ENCODE measurements around the gene TBX19.

The TBX19 gene

DNA sequence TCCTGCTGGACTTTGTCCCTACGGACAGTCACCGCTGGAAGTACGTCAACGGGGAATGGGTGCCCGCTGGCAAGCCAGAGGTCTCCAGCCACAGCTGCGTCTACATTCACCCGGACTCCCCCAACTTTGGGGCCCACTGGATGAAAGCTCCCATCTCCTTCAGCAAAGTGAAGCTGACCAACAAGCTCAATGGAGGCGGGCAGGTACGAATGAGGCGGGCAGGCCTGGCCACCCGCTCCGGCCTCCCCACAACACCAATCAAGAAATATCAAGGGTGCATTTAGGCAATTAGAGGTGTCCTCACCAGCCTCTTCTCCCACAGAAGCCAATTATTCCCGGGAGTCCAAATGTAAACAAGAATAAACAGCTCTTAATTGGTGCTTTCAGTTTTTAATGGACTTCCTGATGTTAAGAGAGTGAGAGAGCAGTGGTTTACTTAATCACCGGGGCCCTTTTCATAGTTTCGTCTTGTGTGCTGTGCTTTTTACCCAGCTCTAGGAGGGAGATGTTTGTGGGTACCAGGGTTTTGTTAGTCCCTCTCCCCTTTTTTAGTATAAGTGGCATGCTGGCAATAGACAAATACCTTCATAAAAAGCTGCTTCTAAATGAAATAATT is 10.7 kb downstream of the TBX19 start:
- no peak overlapping the region for H3K27ac Mint-ChIP-seq
- H3K27me3 Mint-ChIP-seq: no peaks in the 10 kb centered on the region
- H3K4me1 Mint-ChIP-seq: peaks cover 12% of the 10 kb centered on the region
- no peaks in the 10 kb centered on the region for H3K36me3 Mint-ChIP-seq
- DNase-seq: no peak
- no peaks in the 10 kb centered on the region for H3K9me3 Mint-ChIP-seq
- no peak overlapping the region for H3K4me3 Mint-ChIP-seq
- CTCF ChIA-PET: interaction anchor here (1.2 kb wide), 1 partner anchor 20 kb away, joined by 3 read pairs; no protein-coding TSS in a partner anchor

- Mint-ChIP-seq H3K4me1 (no peaks in the 10 kb centered on the region), H3K27ac (no peak overlapping the region), H3K27me3 (no peaks in the 10 kb centered on the region), H3K4me3 (no peak overlapping the region), H3K36me3 (no peaks in the 10 kb centered on the region), H3K9me3 (no peaks in the 10 kb centered on the region)
- no peak for DNase-seq
- CTCF ChIA-PET: no interaction called here
Observed at GRCh38 chr1:168293356-168293755, 12.7 kb downstream of the TBX19 start.

- no peak overlapping the region for H3K27ac Mint-ChIP-seq
- H3K4me3 Mint-ChIP-seq: no peak overlapping the region
- CTCF ChIA-PET: no interaction called here
- H3K27me3 Mint-ChIP-seq: no peaks in the 10 kb centered on the region
- DNase-seq: no peak
- H3K4me1 Mint-ChIP-seq: no peaks in the 10 kb centered on the region
- H3K9me3 Mint-ChIP-seq: no peaks in the 10 kb centered on the region
- H3K36me3 Mint-ChIP-seq: no peaks in the 10 kb centered on the region
Observed at GRCh38 chr1:168295411-168296114, 14.9 kb downstream of the TBX19 start.

DNA sequence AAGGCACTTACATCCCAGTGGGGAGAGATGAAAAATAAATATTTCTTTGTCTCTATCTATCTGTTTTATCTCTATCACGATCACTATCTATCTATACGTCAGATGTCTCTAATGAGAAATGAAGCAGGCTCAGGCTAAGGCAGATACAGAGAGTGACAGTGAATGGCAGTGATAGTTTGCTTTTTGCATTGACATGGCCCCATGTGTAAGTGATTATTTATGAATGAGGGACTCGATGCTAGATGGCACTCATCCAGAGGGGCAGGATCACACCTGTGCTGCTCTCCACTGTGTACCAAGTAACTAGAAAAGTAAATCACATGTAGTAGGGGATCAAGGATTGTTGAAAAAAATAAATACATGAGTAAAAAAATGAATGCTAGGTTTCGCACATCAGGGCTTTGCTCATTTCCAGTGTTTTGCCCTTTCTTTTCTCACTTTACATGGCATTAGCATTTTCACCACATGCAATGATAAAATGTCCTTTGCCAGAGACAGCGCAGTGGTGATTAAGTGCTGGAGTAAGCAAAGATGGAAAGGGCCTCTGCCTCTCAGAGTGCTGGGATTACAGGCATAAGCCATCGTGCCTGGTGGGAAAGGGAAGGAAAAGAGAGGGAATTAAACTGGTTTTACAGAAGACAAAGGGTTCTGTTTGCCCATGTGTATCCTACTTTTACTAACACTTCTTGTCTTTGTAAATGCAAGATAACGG is 16.5 kb downstream of the TBX19 start:
- Mint-ChIP-seq H3K4me1 (no peaks in the 10 kb centered on the region), H3K4me3 (no peak overlapping the region), H3K9me3 (no peaks in the 10 kb centered on the region), H3K27ac (no peak overlapping the region), H3K27me3 (no peaks in the 10 kb centered on the region), H3K36me3 (no peaks in the 10 kb centered on the region)
- CTCF ChIA-PET: no interaction called here
- no peak for DNase-seq

DNA sequence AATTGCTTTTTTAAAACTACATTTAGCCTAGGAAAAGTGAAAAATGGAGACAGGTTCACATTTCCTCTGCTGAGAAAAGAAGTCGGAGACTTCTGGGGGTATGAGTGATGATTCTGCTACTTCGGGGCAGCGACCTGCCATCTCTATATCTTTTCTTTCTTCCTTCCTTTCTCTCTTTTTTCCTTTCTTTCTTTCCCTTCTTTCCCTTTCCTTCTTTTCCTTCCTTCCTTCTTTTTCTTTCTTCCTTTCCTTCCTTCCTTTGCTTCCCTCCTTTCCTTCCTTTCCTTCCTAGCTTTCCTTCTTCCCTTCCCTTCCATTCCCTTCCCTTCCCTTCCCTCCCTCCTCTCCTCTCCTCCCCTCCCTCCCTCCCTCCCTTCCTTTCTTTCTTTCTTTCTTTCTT is 17.8 kb downstream of the TBX19 start:
- Mint-ChIP-seq H3K4me1 (no peaks in the 10 kb centered on the region), H3K4me3 (no peak overlapping the region), H3K36me3 (no peaks in the 10 kb centered on the region), H3K9me3 (no peaks in the 10 kb centered on the region), H3K27me3 (no peaks in the 10 kb centered on the region), H3K27ac (no peak overlapping the region)
- CTCF ChIA-PET: interaction anchor here (0.7 kb wide), 1 partner anchor 8 kb away, joined by 3 read pairs; no protein-coding TSS in a partner anchor
- no peak for DNase-seq

- H3K4me3 Mint-ChIP-seq: no peak overlapping the region
- H3K36me3 Mint-ChIP-seq: no peaks in the 10 kb centered on the region
- no peaks in the 10 kb centered on the region for H3K9me3 Mint-ChIP-seq
- CTCF ChIA-PET: no interaction called here
- H3K27me3 Mint-ChIP-seq: no peaks in the 10 kb centered on the region
- no peak overlapping the region for H3K27ac Mint-ChIP-seq
- no peaks in the 10 kb centered on the region for H3K4me1 Mint-ChIP-seq
- no peak for DNase-seq
Observed at GRCh38 chr1:168300626-168301025, 19.9 kb downstream of the TBX19 start.

GRCh38 chr1:168301664-168302320 is 21.1 kb downstream of the TBX19 start:
- Mint-ChIP-seq H3K36me3 (no peaks in the 10 kb centered on the region), H3K9me3 (no peaks in the 10 kb centered on the region), H3K4me1 (no peaks in the 10 kb centered on the region), H3K4me3 (no peak overlapping the region), H3K27me3 (no peaks in the 10 kb centered on the region), H3K27ac (no peak overlapping the region)
- DNase-seq: no peak
- CTCF ChIA-PET: no interaction called here

DNA sequence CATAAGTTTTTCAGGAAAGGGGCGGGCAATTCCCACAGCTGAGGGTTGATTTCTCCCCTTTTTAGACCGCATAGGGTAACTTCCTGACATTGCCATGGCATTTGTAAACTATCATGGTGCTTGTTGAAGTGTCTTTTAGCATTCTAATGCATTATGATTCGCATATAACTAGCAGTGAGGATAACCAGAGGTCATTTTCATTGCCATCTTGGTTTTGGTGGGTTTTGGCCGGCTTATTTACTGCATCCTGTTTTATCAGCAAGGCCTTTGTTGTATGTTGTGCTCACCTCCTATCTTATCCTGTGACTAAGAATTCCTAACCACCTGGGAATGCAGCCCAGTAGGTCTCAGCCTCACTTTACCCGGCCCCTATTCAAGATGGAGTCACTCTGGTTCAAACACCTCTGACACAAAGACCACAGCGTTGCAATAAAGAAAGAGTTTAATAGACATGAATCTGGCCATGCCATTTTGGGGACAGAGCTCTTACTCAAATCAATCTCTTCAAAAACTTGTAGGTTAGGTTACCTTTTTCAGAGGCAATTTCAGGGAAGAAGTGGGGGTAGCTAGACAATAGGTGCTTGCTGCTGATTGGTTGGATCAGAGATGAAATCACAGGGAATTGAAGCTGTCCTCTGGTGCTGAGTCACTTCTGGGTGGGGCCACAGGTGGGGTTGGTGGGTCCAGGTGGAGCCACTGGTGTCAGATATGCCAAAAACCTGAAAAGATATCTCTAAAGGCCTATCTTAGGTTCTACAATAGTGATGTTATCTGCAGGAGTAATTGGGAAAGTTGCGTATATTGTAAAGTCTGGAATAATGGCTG is 23.3 kb downstream of the TBX19 start:
- CTCF ChIA-PET: interaction anchor here (0.6 kb wide), 1 partner anchor 30 kb away, joined by 3 read pairs; no protein-coding TSS in a partner anchor
- H3K27ac Mint-ChIP-seq: no peak overlapping the region

GRCh38 chr1:168304865-168305264 is 24.2 kb downstream of the TBX19 start:
- Mint-ChIP-seq H3K27ac (no peak overlapping the region), H3K36me3 (no peaks in the 10 kb centered on the region), H3K9me3 (no peaks in the 10 kb centered on the region), H3K4me1 (no peaks in the 10 kb centered on the region), H3K4me3 (no peak overlapping the region), H3K27me3 (no peaks in the 10 kb centered on the region)
- CTCF ChIA-PET: no interaction called here
- DNase-seq: no peak

More for the DNA sequence above, 23.3 kb downstream of the TBX19 start:
- Mint-ChIP-seq H3K36me3 (no peaks in the 10 kb centered on the region), H3K4me3 (no peak overlapping the region), H3K9me3 (no peaks in the 10 kb centered on the region), H3K4me1 (no peaks in the 10 kb centered on the region), H3K27me3 (no peaks in the 10 kb centered on the region)
- DNase-seq: no peak

- CTCF ChIA-PET: interaction anchor here (0.7 to 2.3 kb wide), 4 partner anchors 62 to 78 kb away, joined by 3 to 8 read pairs (median 4); no protein-coding TSS in a partner anchor
- no peak overlapping the region for H3K27ac Mint-ChIP-seq
- DNase-seq: no peak
- H3K36me3 Mint-ChIP-seq: peaks cover 6% of the 10 kb centered on the region
- H3K27me3 Mint-ChIP-seq: no peaks in the 10 kb centered on the region
- no peak overlapping the region for H3K4me3 Mint-ChIP-seq
- peaks cover 5% of the 10 kb centered on the region for H3K9me3 Mint-ChIP-seq
- H3K4me1 Mint-ChIP-seq: peaks cover 20% of the 10 kb centered on the region
Observed at GRCh38 chr1:168312718-168313604, 32.3 kb downstream of the TBX19 start.

DNA sequence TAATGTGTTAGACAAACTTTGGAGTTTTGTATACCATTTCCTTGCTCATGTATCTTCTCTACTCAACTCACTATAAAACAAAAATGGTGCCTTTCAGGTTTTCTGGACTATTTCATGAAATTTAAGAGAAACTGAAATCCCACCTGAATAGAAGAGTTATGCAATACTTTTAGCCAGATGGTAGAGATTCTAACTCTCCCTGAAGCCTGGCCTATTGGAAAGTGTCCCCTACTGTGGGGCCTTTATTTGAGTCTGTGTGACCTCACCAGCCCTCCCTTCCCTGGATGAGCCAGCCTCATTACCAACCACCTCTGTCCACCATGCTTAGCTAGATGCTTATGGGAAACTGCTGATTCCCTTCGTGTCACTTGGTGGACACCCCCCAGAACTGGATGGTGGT is 35.5 kb downstream of the TBX19 start:
- DNase-seq: no peak
- H3K9me3 Mint-ChIP-seq: peaks cover 5% of the 10 kb centered on the region
- H3K4me1 Mint-ChIP-seq: peaks cover 29% of the 10 kb centered on the region
- peaks cover 6% of the 10 kb centered on the region for H3K36me3 Mint-ChIP-seq
- H3K27me3 Mint-ChIP-seq: no peaks in the 10 kb centered on the region
- no peak overlapping the region for H3K4me3 Mint-ChIP-seq
- CTCF ChIA-PET: interaction anchor here (1.0 kb wide), 1 partner anchor 80 kb away, joined by 3 read pairs; no protein-coding TSS in a partner anchor
- H3K27ac Mint-ChIP-seq: no peak overlapping the region

GRCh38 chr1:168317309-168317708 is 36.6 kb downstream of the TBX19 start:
- Mint-ChIP-seq H3K27me3 (no peaks in the 10 kb centered on the region), H3K9me3 (peaks cover 5% of the 10 kb centered on the region)

DNA sequence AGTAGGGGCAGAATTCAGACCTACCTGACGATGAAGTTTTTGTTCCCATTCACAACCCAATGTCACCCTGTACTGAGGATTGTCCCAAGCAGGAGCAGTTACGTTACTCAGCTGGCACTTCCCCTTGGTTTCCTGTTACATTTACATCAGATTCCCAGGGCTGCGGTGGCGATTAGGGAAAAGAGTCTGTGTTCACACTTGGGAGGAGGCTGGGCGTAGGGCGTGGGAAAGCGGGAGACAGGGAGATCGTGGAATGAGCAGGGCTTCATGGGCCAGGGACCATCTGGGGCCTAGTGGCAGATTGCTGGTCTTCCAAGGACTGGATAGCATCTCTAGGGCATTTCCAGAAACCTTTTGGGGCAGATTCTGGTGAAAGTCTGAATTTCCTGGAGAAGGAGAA is 39.0 kb downstream of the TBX19 start:
- Mint-ChIP-seq H3K9me3 (peaks cover 5% of the 10 kb centered on the region), H3K4me3 (no peak overlapping the region), H3K36me3 (peaks cover 4% of the 10 kb centered on the region), H3K4me1 (peaks cover 24% of the 10 kb centered on the region), H3K27ac (no peak overlapping the region), H3K27me3 (no peaks in the 10 kb centered on the region)
- no peak for DNase-seq
- CTCF ChIA-PET: interaction anchor here (1.4 to 2.6 kb wide), 2 partner anchors 84 to 92 kb away, joined by 3 to 13 read pairs; no protein-coding TSS in a partner anchor

More at GRCh38 chr1:168317309-168317708, 36.6 kb downstream of the TBX19 start:
- Mint-ChIP-seq H3K36me3 (peaks cover 6% of the 10 kb centered on the region), H3K4me3 (no peak overlapping the region), H3K27ac (no peak overlapping the region), H3K4me1 (peaks cover 29% of the 10 kb centered on the region)
- DNase-seq: no peak
- CTCF ChIA-PET: interaction anchor here (2.6 kb wide), 1 partner anchor 82 kb away, joined by 13 read pairs; no protein-coding TSS in a partner anchor
